ENCODE data around the gene POU2F3.
A peak's percentile ranks its signal among the peaks of the same experiment; 100 is the strongest.

The POU2F3 gene

GRCh38 chr11:120293038-120293800, 53.3 kb downstream of the POU2F3 start:
- no peak for DNase-seq

- DNase-seq = no peak
Measured at GRCh38 chr11:120294096-120294495, 54.2 kb downstream of the POU2F3 start.

DNA sequence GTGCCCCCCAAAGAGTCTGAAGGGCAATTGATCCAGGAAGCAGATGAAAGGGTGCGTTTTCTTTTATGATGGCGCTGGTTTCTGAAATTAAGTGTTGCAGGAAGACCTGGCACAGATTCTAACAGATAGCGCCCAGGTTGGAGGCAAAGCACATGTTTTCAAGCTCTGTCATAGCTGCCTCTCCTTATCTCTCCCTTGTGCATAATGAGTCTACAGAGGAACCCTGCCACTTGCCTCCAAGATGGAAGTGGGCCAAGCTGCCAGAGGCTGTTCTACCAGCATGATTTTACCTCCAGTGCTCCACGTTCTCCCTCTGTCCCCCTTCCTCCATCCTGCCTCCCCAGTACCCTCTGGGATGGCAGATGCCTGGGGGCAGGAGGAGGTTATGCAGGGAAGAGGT, 55.2 kb downstream of the POU2F3 start:
- DNase-seq = no peak

GRCh38 chr11:120296554-120296953, 56.6 kb downstream of the POU2F3 start:
- DNase-seq = no peak

- DNase-seq = no peak
Measured at GRCh38 chr11:120298461-120298860, 58.5 kb downstream of the POU2F3 start.

GRCh38 chr11:120302001-120302805, 62.3 kb downstream of the POU2F3 start:
- DNase-seq = no peak

- DNase-seq = peak in 1 of 2 experiments; percentile 63
Measured at GRCh38 chr11:120303004-120303637, 63.2 kb downstream of the POU2F3 start.

DNA sequence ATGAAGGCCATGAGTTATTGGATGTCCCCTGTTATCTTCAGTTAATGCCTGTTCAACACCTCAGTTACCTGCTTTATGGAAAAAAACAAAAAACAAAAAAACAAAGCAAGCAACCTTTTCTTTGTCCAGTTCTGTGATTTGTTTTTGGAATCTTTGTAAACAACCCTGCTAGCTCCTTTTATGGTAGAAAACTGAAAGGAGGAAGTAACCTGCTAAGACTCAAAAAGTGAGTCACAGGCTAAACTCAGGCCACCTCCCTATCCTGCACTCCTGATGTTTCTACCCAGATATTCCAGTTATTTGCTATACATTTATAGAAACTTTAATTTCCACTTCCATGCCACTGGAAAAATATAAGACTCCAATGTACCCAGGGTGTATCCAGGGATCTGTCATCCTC, 64.6 kb downstream of the POU2F3 start:
- peak in 1 of 2 experiments; percentile 11 for DNase-seq

GRCh38 chr11:120305286-120305685, 65.3 kb downstream of the POU2F3 start:
- DNase-seq = no peak

DNA sequence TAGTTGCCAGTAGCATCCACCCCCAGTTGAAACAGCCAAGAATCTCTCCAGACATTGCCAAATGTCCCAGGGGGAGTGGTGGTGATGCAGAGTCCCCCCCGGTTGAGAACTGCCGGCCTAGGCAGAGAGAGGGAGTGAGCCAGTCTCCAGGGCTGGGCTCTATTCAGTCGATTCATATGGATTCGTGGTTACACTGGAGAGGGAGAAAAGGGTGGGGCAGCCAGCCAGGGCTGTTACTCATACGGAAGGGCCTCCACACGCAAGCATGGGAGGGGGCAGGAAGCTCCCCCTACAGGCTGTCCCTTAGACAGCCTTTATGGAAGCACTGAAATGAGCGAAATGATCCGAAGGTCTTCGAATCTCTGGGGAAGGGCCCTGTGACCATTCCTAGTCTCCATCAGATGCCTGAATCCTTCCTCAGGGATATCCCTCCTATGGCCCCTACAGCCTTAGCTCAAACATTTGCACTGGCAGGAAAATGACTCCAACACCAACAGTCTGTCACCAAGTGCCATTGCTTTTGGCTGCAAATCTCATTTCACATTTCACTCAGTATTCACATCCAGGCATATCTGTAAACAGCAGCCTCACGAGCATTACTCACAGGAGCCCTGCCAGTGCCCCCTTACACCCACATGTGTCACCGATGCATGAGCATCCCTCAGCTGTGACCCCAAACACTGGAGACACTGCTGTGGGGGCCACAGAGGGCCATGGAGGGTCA, 66.7 kb downstream of the POU2F3 start:
- peak in 1 of 2 experiments; percentile 27 for DNase-seq

- no peak for DNase-seq
Measured at GRCh38 chr11:120307476-120307875, 67.5 kb downstream of the POU2F3 start.

GRCh38 chr11:120308081-120308480, 68.1 kb downstream of the POU2F3 start:
- no peak for DNase-seq

- DNase-seq = no peak
Measured at GRCh38 chr11:120310870-120311269, 70.9 kb downstream of the POU2F3 start.

DNA sequence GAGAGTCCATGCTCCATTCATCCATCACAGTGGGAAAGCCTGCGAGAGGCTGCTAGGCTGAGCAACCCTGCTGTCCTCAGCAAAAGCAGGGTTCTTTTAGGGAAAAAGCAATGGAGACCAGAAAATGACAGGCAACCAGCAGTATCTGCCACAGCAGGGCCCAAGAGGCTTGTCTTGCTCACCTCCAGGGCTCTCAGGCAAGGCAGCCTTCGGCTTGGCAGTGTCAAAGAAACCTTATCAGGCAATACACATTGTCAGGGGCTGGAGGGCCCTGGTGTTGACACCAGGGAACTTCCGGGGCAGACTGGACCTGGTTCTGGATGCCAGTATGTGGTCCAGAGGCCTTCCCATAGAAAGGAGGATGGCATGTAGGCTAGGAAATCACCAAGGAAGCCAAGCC, 74.9 kb downstream of the POU2F3 start:
- DNase-seq = no peak

GRCh38 chr11:120316880-120317688, 77.1 kb downstream of the POU2F3 start:
- DNase-seq = no peak

- no peak for DNase-seq
Measured at GRCh38 chr11:120317689-120318480, 77.9 kb downstream of the POU2F3 start.

GRCh38 chr11:120318906-120319305, 79.0 kb downstream of the POU2F3 start:
- DNase-seq = no peak

DNA sequence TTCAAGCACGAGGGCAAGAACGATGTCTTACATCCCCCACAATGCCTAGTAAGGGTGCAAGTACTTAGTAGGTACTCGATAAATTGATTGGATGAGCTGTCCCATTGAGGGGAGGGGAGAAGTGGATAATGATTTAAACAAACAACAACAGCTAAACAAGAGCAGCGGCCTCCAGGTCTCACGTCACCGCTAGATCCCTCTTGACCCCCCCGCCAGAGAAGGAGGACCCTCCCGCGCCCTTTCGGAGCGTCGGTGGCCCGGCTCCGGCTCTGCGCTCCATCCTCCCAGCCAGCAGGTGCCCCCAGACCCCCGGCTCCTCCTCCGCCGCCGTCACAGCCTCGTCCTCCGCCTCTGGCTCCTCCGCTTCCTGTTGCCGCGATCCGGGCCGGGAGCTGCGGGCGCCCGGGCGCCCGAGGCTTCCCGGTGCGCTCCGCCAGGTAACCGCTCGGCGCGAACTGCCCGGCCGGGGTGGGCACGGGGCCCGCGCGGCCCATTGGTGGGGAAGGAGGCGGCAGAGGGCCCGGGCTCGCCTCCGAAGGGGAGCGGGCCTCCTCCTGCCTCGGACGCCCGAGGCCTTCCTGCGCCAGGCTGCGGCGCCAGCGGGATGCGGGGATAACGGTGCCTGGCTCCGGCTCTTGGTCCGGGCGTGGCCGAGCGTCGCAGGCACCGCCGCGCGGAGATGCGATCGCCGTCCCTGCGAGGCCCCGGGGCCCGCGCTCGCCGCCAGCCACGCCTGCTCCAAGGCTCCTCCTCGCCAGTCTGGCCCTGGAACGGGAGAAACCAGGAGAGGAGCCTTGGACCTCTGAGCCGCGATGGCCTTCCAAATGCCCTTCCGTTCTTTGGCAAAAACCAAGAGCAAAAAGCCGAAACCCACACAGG, 85.2 kb downstream of the POU2F3 start, which contains the start of gene TLCD5:
Gene TLCD5, plus strand, starts transcription at position 368 of the 879 bp plus-strand sequence. CDS start 2,143 bp downstream, outside the sequence.
- DNase-seq = peak; percentile 63 to 66

GRCh38 chr11:120326228-120326627, 86.3 kb downstream of the POU2F3 start:
- no peak for DNase-seq

DNA sequence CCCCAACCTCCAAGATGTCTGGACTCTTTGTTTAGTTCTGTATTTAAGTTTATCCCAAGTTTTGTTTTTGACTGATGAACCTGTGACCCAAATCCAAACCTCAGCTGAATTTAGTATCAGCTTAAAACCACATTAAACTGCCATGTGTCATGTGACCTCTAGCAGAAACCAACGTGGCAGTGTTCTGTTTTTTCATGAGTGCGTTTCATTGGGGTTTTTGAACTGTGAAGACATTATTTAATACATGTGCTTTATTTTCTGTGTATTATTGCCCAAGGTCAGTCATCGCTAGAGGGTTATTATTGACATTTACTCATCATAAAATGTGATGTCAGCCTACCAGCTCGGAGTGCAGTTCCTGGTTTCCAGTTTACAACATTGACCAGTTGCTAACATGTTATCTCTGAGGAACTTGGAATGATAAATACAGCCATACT, 86.9 kb downstream of the POU2F3 start:
- DNase-seq = no peak

Data from SW 1271 (cell line).